GM21529 (cell line): Measurements from ENCODE around the gene FREM1.
"Not testable (repeated sequence)": the region's sequence is repeated elsewhere in the genome, so short reads cannot be mapped to it uniquely, and the experiment has no call there.

Experiments used
- ATAC-seq: cut with Tn5 transposase; IDR thresholded peaks from one replicate; pipeline ENCODE4 v1.9.1; 2021; ENCODE audit not compliant: unreplicated experiment

Gene FREM1

DNA sequence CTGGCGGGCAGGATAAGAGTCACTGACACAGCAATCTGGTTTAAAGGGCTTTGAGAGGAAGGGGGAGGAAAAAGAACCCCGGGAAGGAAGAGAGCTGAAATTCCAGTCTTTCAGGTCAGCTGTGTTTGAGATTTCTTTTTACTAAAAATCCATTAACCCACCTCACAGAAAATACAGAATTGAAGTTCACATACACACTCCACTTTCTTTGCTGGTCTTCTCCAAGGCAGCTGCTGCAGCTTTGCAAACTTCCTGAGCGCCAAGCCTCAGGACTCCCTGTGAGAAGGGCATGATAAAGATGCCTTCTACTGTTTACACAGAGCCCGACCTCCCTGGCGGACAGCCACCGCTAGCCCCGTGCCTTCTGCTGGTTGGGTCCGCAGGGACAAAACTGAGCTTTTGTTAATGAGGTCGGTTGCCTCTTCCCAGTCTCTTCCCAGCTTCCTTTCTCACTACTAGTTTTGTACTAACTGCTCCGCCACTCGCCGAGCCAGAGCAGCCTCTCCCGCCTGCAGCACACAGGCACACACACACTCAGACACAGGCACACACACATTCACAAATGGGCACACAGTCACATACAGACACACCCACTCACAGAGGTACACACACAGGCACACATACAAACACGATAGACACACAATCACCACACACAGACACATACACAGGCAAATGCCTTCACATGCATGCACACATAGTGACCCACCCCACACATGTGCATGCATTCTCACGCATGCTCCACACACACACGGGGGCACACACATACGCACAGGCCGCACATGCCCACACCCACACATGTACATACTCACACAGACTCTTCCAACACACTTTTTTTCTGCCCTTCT, at the start of gene FREM1:
Gene FREM1 (minus strand): TSS at position 468 of the 845 bp plus-strand sequence. CDS start 41,451 bp downstream, outside the sequence.
- no peak for ATAC-seq

DNA sequence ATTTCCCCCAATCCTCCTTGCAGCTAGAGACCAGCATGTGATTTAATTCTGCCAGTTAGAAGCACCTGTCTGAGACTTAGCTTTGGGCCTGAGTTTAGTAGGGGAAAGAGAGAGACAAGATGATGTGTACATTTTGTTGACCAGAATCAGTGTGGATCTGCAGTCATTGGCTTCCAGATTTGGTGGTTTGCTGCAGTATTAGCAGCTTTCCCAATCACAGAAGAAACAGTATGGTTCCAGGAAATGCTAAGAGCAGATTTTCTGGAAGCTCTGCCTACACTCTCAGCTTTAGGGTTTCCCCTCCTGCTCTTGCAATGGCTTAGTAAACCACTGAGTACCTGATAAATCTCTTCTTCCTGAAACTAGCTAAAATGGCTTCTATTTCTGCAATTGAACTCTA, 48.8 kb upstream of the FREM1 start:
- ATAC-seq = no peak

DNA sequence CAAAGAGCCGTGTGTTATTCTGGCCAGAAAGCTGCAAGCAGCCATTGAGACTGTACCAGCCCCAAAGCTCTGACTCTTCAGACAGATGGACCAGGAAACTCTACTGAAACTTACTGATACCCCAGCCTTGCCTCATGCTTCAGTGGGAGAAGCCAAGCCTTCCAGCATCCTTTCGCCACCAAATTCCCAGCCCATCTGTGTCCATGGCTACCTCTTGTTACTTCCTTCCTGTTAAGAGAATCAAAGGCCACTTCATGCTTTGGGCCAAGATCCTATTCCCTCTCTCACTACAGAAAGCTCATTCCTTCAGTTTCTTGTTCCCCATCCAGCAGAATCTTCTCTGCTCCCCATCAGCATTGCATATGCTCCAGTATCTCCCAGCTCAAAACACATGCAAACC, 46.9 kb upstream of the FREM1 start:
- ATAC-seq = no peak

- ATAC-seq = no peak
These were observed 46.0 kb upstream of the FREM1 start for GRCh38 chr9:14956208-14956607.

GRCh38 chr9:14945351-14945750, 35.1 kb upstream of the FREM1 start:
- ATAC-seq = no peak

- ATAC-seq = no peak
These were observed 31.5 kb upstream of the FREM1 start for GRCh38 chr9:14941501-14942405.

DNA sequence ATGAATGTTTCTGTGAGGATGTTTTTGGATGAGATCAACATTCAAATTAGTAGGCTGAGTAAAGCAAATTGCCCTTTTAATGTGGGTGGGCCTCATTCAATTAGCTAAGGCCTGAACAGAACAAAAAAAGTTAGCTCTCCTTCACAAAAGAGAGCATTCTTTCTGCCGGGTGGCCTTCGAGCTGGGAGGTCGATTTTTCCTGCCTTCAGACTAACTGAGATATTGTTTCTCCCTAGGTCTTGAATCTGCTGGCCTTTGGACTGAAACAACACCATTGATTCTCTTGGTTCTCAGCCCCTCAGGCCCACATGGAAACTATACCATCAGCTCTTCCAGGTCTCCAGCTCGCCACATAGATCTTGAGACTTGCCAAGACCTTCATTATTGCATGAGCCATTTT, 29.1 kb upstream of the FREM1 start:
- ATAC-seq = no peak

- no peak for ATAC-seq
These were observed 27.0 kb upstream of the FREM1 start for GRCh38 chr9:14937216-14937615.

DNA sequence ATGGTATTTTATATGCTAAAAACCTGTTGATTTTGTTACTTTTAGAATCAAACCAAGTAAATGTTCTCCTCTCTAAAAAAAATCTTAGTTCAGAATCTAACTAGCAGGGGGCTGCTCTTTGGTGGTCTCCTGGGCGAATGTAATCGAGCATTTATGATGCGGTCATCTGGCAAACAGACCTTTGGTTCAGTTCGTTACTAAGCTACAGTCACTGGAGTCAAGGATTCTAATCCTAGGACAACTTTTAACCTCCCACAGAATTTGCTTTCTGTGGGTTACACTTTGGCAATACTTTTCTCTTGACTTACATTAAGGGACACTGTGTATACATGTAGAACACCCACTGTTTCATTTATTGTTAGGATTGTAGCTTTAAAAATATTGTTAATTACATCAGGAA, 26.3 kb upstream of the FREM1 start:
- ATAC-seq = no peak

- no peak for ATAC-seq
These were observed 25.7 kb upstream of the FREM1 start for GRCh38 chr9:14935964-14936363.

- ATAC-seq = no peak
These were observed 25.0 kb upstream of the FREM1 start for GRCh38 chr9:14935106-14935751.

GRCh38 chr9:14932641-14933040, 22.4 kb upstream of the FREM1 start:
- no peak for ATAC-seq

- ATAC-seq = no peak
These were observed 22.0 kb upstream of the FREM1 start for GRCh38 chr9:14932231-14932630.

GRCh38 chr9:14926941-14927624, 16.9 kb upstream of the FREM1 start:
- ATAC-seq = no peak

- ATAC-seq = no peak
These were observed 14.3 kb upstream of the FREM1 start for GRCh38 chr9:14924230-14925219.

GRCh38 chr9:14923701-14924100, 13.5 kb upstream of the FREM1 start:
- no peak for ATAC-seq

- not testable (repeated sequence) for ATAC-seq
These were observed 10.6 kb upstream of the FREM1 start for GRCh38 chr9:14920805-14921204.

DNA sequence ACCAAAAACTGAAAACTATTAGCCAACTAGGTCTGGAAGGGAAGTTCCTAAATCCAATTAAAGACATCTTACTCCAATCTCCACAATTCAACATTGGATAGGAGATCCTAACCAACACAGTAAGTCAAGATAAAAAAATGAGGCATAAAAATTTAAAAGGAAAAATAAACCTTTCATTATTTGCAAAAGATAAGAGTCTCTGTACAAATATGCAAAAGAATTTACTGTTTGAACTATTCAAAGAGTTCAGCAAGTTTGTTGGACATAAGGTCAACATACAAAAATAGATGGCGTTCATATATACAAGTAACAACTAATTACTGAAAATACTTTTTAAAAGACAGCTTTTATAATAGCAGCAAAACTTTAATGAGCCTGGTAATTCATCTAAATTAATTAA, 3.1 kb upstream of the FREM1 start:
- ATAC-seq = no peak

GRCh38 chr9:14912859-14913258, 2.6 kb upstream of the FREM1 start:
- ATAC-seq = no peak

DNA sequence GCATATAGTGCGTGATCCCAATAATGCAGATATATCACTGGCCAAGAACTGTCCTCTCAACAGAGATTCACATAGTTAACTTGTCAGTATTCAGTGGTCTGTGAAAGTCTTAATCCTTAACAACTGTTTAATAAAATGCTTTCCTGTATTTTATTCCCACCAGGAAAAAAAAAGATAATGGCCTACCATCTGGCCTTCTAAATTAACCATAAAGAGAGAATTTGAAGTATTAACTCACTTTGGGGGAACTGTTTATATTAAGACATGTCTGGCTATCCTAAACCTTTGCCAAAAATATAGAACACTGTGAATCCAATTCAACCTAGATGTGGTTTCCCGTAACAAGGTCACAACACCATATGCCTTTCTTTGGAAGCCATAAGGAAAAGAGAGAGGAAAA, 818 bp upstream of the FREM1 start:
- no peak for ATAC-seq
